ENCODE results near the gene ADGRF1.

DNA sequence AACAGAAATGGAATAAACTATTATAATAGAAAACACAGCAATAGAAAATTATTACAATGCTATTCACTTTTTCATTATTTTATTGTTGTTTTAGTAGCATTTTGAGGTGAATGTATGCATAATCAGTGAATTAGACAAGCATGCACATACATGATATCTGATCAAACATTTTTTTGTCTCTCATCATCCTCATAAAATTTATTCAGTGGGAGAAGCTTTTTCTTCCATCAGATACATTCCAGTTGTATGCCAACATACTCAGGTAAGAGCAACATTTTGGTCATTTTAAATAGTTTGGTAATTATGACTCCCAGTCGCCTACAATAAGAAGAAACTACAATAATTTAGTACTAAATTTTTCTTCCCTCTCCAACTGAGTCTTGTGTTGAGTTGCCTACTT is 44.5 kb downstream of the ADGRF1 start:
- TF ChIP-seq, protein P1, sequence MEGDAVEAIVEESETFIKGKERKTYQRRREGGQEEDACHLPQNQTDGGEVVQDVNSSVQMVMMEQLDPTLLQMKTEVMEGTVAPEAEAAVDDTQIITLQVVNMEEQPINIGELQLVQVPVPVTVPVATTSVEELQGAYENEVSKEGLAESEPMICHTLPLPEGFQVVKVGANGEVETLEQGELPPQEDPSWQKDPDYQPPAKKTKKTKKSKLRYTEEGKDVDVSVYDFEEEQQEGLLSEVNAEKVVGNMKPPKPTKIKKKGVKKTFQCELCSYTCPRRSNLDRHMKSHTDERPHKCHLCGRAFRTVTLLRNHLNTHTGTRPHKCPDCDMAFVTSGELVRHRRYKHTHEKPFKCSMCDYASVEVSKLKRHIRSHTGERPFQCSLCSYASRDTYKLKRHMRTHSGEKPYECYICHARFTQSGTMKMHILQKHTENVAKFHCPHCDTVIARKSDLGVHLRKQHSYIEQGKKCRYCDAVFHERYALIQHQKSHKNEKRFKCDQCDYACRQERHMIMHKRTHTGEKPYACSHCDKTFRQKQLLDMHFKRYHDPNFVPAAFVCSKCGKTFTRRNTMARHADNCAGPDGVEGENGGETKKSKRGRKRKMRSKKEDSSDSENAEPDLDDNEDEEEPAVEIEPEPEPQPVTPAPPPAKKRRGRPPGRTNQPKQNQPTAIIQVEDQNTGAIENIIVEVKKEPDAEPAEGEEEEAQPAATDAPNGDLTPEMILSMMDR (IDR thresholded peaks at IDR 0.05; ENCODE audit: low read depth, low read length), result no peak
- no peak for TF ChIP-seq POLR2A (IDR thresholded peaks at IDR 0.05; ENCODE audit: extremely low read depth, insufficient read length)
- TF ChIP-seq MYC (IDR thresholded peaks at IDR 0.05; ENCODE audit: low read depth, low read length), result no peak

Measured in NB4 (cell line).